LoVo (cell line): Measurements from ENCODE around the gene GABRE.
"Not testable (repeated sequence)": the region's sequence is repeated elsewhere in the genome, so short reads cannot be mapped to it uniquely, and the experiment has no call there.

Source experiments
- DNase-seq: peaks from one replicate; pipeline ENCODE4 v3.0.0-alpha.2; 2016; ENCODE audit warnings: low spot score

Gene GABRE

DNA sequence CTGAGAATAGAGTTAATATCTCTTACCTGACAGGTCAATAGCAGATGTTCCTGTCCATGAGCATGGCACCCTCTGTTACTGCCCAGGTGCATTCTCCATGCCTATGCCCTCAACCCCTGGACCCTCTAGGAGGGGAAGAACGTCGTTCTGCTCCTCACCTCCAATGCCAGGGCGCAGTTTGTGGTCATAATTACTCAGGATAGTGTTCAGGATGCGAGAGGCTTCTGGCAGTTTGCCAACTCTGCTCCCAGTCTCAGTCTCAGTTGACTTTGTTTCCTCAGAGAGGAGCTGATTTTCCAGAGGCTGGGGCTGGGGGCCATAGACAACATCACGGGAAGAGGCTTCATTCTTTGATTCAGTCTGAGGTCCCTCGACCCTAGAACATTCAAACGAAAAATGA is 4.4 kb downstream of the GABRE start:
- DNase-seq = no peak

GRCh38 chrX:151966236-151966635 is 8.2 kb downstream of the GABRE start:
- no peak for DNase-seq

- no peak for DNase-seq
Observed at GRCh38 chrX:151962034-151962433, 12.4 kb downstream of the GABRE start.

- DNase-seq = no peak
Observed at GRCh38 chrX:151958101-151958500, 16.4 kb downstream of the GABRE start.

DNA sequence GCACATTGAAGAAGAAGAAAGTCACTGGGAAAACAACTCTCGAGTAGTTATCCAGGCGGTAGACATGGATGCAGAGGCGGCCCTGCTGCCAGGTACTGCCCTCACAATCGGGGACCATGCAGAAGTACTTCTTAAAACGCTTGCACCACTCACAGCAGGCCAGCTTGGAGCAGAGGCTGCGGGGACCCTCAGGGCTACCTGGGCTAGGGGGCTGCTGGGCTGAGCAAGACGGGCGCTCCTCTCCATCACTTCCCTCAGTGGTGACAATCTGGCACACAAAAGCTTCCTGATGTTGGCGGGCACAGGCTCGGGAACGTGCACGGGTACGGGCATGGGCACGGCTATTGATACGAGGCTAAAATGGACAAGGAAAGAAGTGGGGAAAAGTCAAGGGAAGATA is 19.7 kb downstream of the GABRE start:
- no peak for DNase-seq

- no peak for DNase-seq
Observed at GRCh38 chrX:151938172-151938571, 36.3 kb downstream of the GABRE start.

DNA sequence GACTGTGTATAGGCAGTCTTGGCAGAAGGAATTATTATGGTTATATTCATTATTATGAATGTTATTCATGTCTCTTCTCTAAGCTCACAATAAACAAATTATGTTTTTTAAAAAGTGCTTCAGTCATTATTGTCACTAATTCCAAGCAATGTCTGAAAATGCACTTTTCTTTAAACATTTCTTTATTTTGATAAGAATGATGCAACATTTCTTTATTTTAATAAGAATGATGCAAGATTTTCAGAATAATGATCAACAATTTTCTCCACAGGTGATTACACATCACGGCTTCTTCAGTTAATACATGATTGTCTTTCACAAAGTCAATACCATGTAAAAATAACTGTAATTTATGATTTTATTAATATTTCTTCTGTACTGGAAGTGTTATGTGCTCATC is 39.1 kb downstream of the GABRE start:
- no peak for DNase-seq

GRCh38 chrX:151929126-151929525 is 45.4 kb downstream of the GABRE start:
- DNase-seq = no peak

- no peak for DNase-seq
Observed at GRCh38 chrX:151923648-151924047, 50.8 kb downstream of the GABRE start.

DNA sequence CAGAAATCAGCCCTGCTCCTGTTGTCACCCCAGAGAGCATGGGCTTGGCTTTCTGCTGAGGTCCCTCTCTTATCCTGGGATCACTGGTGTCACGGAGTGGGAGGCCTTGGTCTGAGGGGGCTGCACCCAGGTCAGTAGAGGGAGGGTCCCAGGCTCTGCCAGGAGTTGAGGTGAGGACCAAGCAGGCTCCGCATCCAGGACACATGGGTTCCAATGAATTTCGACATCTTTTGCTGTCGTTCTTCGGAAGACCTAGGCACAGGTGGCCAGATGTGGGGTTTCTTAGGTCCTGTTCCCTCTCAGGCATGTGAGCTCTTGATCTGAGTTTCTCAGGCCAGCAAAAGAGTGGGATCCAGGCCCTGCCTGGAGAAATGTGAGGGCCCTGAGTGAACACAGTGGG is 51.8 kb downstream of the GABRE start:
- DNase-seq = no peak

- DNase-seq = no peak
Observed at GRCh38 chrX:151921866-151922265, 52.6 kb downstream of the GABRE start.

- DNase-seq = no peak
Observed at GRCh38 chrX:151921292-151921691, 53.2 kb downstream of the GABRE start.

GRCh38 chrX:151920530-151920929 is 53.9 kb downstream of the GABRE start:
- no peak for DNase-seq

DNA sequence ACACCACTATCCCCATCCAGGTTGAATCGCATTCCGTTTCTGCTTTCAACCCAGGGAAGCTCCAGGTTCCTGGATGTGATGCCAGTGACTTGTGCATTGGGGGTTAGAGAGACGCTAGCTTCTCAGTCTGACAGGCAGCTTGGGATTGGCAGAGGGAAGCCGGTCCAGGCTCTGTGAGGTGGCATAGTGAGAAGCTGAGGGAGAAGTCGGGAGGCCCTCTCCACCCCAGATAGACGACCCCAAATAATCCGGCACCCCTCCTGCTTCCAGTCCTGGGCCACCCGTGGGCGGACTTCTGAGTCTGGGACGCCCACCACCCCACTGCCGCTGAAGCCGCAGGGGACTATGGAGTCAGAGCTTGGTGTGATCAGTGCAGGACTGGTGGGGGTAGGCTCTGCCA is 54.4 kb downstream of the GABRE start:
- no peak for DNase-seq

DNA sequence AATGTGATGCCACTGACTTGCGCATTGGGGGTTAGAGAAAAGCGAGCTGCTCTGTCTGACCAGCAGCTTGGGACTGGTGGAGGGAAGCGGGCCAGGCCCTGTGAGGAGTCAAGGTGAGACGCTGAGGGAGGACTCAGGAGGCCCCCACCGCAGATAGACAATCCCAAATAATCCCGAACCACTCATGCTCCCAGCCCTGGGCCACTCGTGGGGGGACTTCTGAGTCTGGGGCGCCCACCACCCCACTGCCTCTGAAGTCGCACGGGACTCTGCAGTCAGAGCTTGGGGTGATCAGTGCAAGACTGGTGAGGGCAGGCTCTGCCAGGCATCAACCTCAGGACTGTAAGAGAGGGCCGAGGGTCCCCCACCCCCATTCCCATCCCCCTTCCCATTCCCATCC is 54.9 kb downstream of the GABRE start:
- no peak for DNase-seq

DNA sequence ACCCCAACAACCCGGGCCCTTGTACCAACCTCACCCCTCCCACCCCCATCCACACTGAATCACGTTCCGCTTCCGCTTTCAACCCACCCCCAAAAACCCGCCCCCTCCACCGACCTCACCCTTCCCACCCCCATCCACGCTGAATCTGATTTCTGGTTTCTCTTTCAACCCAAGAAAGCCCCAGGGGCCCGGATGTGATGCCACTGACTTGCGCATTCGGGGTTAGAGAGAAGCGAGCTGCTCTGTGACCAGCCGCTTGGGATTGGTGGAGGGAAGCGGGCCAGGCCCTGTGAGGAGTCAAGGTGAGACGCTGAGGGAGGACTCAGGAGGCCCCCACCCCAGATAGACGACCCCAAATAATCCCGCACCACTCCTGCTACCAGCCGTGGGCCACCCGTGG is 55.7 kb downstream of the GABRE start:
- not testable (repeated sequence) for DNase-seq

DNA sequence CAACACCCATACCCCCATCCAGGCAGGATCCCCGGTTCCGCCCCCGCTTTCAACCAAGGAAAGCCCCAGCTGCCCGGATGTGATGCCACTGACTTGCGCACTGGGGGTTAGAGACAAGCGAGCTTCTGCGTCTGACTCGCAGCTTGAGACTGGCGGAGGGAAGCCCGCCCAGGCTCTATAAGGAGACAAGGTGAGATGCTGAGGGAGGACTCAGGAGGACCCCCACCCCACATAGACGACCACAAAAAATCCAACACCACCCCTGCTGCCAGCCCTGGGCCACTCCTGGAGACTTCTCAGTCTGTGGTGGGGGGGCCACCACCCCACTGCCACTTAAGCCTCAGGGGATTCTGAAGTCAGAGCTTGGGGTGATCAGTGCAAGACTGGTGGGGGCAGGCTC is 61.7 kb downstream of the GABRE start, which contains the start of gene MAGEA4:
Gene MAGEA4 (plus strand): TSS at position 110 of the 400 bp plus-strand sequence. CDS start 10,776 bp downstream, outside the sequence.
- DNase-seq = no peak

DNA sequence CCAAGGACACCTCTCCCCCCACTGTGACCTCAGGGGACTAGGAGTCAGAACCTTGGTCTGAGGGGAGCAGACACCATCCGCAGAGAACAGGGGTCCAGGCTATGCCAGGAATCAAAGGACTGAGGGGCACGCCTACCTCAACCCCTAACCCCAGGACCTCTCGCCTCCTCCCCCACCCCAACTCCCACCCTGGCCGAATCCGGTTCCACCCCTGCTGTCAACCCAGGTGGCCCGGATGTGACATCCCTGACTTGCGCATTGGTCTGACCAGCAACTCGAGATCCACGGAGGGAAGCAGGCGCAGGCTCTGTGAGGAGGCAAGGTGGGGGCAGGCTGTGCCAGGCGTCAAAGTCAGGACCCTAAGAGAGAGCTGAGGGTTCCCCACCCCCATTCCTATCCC is 62.3 kb downstream of the GABRE start:
- DNase-seq = no peak

GRCh38 chrX:151904989-151905388 is 69.5 kb downstream of the GABRE start:
- no peak for DNase-seq
